ENCODE data around the gene CHRDL2. TPM values are rescaled to one million over a fixed set of nuclear protein-coding genes. Genes with fewer than 3 reads are reported as not detected.

The CHRDL2 gene
- total and polyA plus RNA-seq, 2 of the 4 experiments (the other 2 are of a cell fraction), result 0.80 TPM; not detected in 1

GRCh38 chr11:74679513-74679865, 51.7 kb downstream of the CHRDL2 start:
- ChIA-PET POLR2A (ENCODE audit: unreplicated experiment) (no interaction called here), CTCF (no interaction called here)
- ATAC-seq (ENCODE audit: low read depth) (no peak), DNase-seq (no peak)
- no peak overlapping the region for H2AK9ac ChIP-seq (replicated peaks; ENCODE audit: low read depth, low read length, poor library complexity)
- H2AK5ac ChIP-seq (ENCODE audit: low read depth, low read length), result peak overlapping the region; percentile 24
- no peak overlapping the region for H3K56ac ChIP-seq (ENCODE audit: extremely low read depth, insufficient read depth, low read length)
- dilution Hi-C loops (cut with HindIII; ENCODE audit: low sequenced_read_pairs, unreplicated experiment) (no loop called here), intact Hi-C loops (cut with micrococcal nuclease) (no loop called here), in situ Hi-C loops (cut with MboI; ENCODE audit: low sequenced_read_pairs) (no loop called here)
- H3K9me3 ChIP-seq (ENCODE audit: control insufficient read depth, insufficient read depth, low read length), result no peaks in the 10 kb centered on the region; the same call in 1 of the 2 replicates
- no peaks in the 10 kb centered on the region for H3K27me3 ChIP-seq (ENCODE audit: control insufficient read depth, insufficient read depth, low read length)
- H2BK5ac ChIP-seq (ENCODE audit: low read depth, low read length, poor library complexity, severe bottlenecking), result no peak overlapping the region
- no peaks in the 10 kb centered on the region for H3K79me1 ChIP-seq (ENCODE audit: low read depth in 1 of 2, low read length in 2 of 2)
- peaks cover 1% of the 10 kb centered on the region for H3K9me1 ChIP-seq (ENCODE audit: insufficient read depth, low read length)
- H2AFZ ChIP-seq (replicated peaks; ENCODE audit: low read length, poor library complexity), result no peak overlapping the region
- H2BK20ac ChIP-seq (ENCODE audit: low read depth, low read length), result no peak overlapping the region
- WGBS, 2 experiments (ENCODE audit: extremely low coverage in 2 of 2, insufficient read length in 1 of 2), result no CpG with 5 or more reads among the region's 3 CpGs
- H4K5ac ChIP-seq (ENCODE audit: low read depth, low read length), result peak overlapping the region; percentile 19; the same call in 1 of the 2 replicates
- no peaks in the 10 kb centered on the region for H4K20me1 ChIP-seq (ENCODE audit: insufficient read depth, low read length)
- no peak overlapping the region for H3K27ac ChIP-seq (ENCODE audit: insufficient read depth, low read length)
- no peak for TF ChIP-seq BHLHE40 (IDR thresholded peaks at IDR 0.05; ENCODE audit: low read depth, low read length)
- no peak for TF ChIP-seq USF2 (IDR thresholded peaks at IDR 0.05; ENCODE audit: low read depth, low read length)
- TF ChIP-seq MXI1 (IDR thresholded peaks at IDR 0.05; ENCODE audit: borderline replicate concordance, low read depth, low read length), result no peak
- no peak for TF ChIP-seq POLR2A (IDR thresholded peaks at IDR 0.05; ENCODE audit: low read depth, low read length)
- TF ChIP-seq SMC3 (IDR thresholded peaks at IDR 0.05; ENCODE audit: low read depth, low read length), result no peak
- TF ChIP-seq MAZ (IDR thresholded peaks at IDR 0.05; ENCODE audit: borderline replicate concordance, low read depth, low read length), result no peak
- TF ChIP-seq, protein P1, sequence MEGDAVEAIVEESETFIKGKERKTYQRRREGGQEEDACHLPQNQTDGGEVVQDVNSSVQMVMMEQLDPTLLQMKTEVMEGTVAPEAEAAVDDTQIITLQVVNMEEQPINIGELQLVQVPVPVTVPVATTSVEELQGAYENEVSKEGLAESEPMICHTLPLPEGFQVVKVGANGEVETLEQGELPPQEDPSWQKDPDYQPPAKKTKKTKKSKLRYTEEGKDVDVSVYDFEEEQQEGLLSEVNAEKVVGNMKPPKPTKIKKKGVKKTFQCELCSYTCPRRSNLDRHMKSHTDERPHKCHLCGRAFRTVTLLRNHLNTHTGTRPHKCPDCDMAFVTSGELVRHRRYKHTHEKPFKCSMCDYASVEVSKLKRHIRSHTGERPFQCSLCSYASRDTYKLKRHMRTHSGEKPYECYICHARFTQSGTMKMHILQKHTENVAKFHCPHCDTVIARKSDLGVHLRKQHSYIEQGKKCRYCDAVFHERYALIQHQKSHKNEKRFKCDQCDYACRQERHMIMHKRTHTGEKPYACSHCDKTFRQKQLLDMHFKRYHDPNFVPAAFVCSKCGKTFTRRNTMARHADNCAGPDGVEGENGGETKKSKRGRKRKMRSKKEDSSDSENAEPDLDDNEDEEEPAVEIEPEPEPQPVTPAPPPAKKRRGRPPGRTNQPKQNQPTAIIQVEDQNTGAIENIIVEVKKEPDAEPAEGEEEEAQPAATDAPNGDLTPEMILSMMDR (conservative IDR thresholded peaks at IDR 0.05; ENCODE audit: low read depth, low read length), result no peak
- no peak for TF ChIP-seq RAD21 (IDR thresholded peaks at IDR 0.05; ENCODE audit: low read length)
- TF ChIP-seq FOS (IDR thresholded peaks at IDR 0.05; ENCODE audit: low read depth, low read length), result no peak
- no peak for TF ChIP-seq MAFK (IDR thresholded peaks at IDR 0.05; ENCODE audit: low read depth, low read length)
- no peak for TF ChIP-seq CHD1 (IDR thresholded peaks at IDR 0.05; ENCODE audit: low read depth, low read length)
- no peak for TF ChIP-seq ELK1 (IDR thresholded peaks at IDR 0.05; ENCODE audit: borderline replicate concordance, low read depth, low read length)
- TF ChIP-seq RFX5 (IDR thresholded peaks at IDR 0.05; ENCODE audit: low read depth, low read length), result no peak
- no peak for TF ChIP-seq CEBPB (IDR thresholded peaks at IDR 0.05; ENCODE audit: low read depth, low read length)
- no peak for TF ChIP-seq NFE2L2 (IDR thresholded peaks at IDR 0.05; ENCODE audit: low read depth, low read length)
- TF ChIP-seq RCOR1 (IDR thresholded peaks at IDR 0.05; ENCODE audit: insufficient replicate concordance, low read length), result no peak
- no peak overlapping the region for H3K23ac ChIP-seq (ENCODE audit: low read depth, low read length)
- peak overlapping the region; percentile 35; the same call in 1 of the 2 replicates for H4K91ac ChIP-seq (ENCODE audit: insufficient read depth, low read depth, low read length)
- H3K4me3 ChIP-seq (ENCODE audit: insufficient read depth, low read depth, low read length), result no peak overlapping the region
- BruUV-seq (replicated peaks), result no TSS peak
- H3K4me2 ChIP-seq (ENCODE audit: low read depth, low read length), result no peak overlapping the region
- no peak overlapping the region for H2BK120ac ChIP-seq (ENCODE audit: low read depth, low read length)
- H3K4me1 ChIP-seq (ENCODE audit: control insufficient read depth, insufficient read depth, low read length), result peaks cover 10% of the 10 kb centered on the region
- H3K4ac ChIP-seq (ENCODE audit: low read depth, low read length), result no peak overlapping the region
- 0 out of 2 replicates have a peak overlapping the region, but pooled peaks have one; percentile 47 for H3K18ac ChIP-seq (ENCODE audit: low read depth, low read length)
- no peaks in the 10 kb centered on the region for H3K36me3 ChIP-seq (ENCODE audit: control insufficient read depth, insufficient read depth, low read length)
- H4K8ac ChIP-seq (ENCODE audit: low read depth in 2 of 2, low read length in 2 of 2), result no peak overlapping the region
- H3K9ac ChIP-seq (ENCODE audit: low read depth, low read length), result no peak overlapping the region
- no peak overlapping the region for H3K14ac ChIP-seq (replicated peaks; ENCODE audit: low read depth, low read length)
- H2BK15ac ChIP-seq (ENCODE audit: low read depth, low read length), result peak overlapping the region; percentile 17; the same call in 1 of the 3 replicates
